Endothelial cell of umbilical vein (primary cell): ENCODE measurements around the gene MPST. TPM values are rescaled to one million over a fixed set of nuclear protein-coding genes. Genes with fewer than 3 reads are reported as not detected.

Source experiments
- BruUV-seq: library from RNA; stranded (reverse); fragments of 400-500 nt; replicated peaks from 2 replicates; lab custom pipeline; 2021; lab: Mats Ljungman, UMichigan
- CTCF ChIA-PET: fragments of 300-600, 350-600 bp; sonication (Branson Sonifier 250); formaldehyde crosslinking; loops from one replicate; lab custom pipeline; 2021; ENCODE audit warnings: antibody characterized with exemption, inconsistent platforms; lab: Charles Lee
- POLR2A ChIA-PET: fragments of 300-600, 350-600 bp; sonication (Branson Sonifier 250); formaldehyde crosslinking; loops from one replicate; lab custom pipeline; 2021; ENCODE audit warnings: antibody characterized with exemption, inconsistent platforms; lab: Charles Lee
- DNase-seq: peaks from one replicate; pipeline ENCODE4 v3.0.0-alpha.2; 2011; ENCODE audit warnings: low read depth, low spot score
- FAIRE-seq: peaks from 2 replicates; lab custom pipeline; 2011; peaks lifted over from hg19 to GRCh38; lab: Jason Lieb, UNC
- H2AFZ ChIP-seq: 2 replicates; pipeline ENCODE4 v1.6.0; 2012; ENCODE audit warnings: low read depth, low read length, control low read depth, inconsistent platforms
- H3K27ac ChIP-seq: 2 replicates; pipeline ENCODE4 v1.5.1; 2011; ENCODE audit warnings: low read depth, mild to moderate bottlenecking, control low read depth, low read length, moderate library complexity; ENCODE audit not compliant: insufficient read depth
- H3K27me3 ChIP-seq, 2 experiments: 2 replicates each; pipeline versions ENCODE4 v1.6.0 to v1.6.1; 2011; ENCODE audit warnings: low read length in 2 of 2, mixed read lengths in 1 of 2; ENCODE audit not compliant: control insufficient read depth in 2 of 2, insufficient read depth in 2 of 2
- H3K36me3 ChIP-seq, 2 experiments: 2 replicates in 1 of 2; 3 replicates in 1 of 2; pipeline ENCODE4 v1.5.1; 2011; ENCODE audit warnings: low read length in 2 of 2, mild to moderate bottlenecking in 1 of 2, moderate library complexity in 1 of 2; ENCODE audit not compliant: control insufficient read depth in 2 of 2, insufficient read depth in 2 of 2; ENCODE audit errors: extremely low read depth in 1 of 2
- H3K4me1 ChIP-seq: 3 replicates; pipeline ENCODE4 v1.5.1; 2011; ENCODE audit warnings: mild to moderate bottlenecking, low read length; ENCODE audit not compliant: control insufficient read depth, insufficient read depth; ENCODE audit errors: extremely low read depth
- H3K4me2 ChIP-seq: 2 replicates; pipeline ENCODE4 v1.6.1; 2011; ENCODE audit warnings: low read length, control low read depth, mixed read lengths; ENCODE audit not compliant: insufficient read depth
- H3K4me3 ChIP-seq, 3 experiments: fragments of 200-600 bp in 1 of 3; sonication (generic), shearing (Covaris generic) in 1 of 3; replicated peaks in 1 of 3; 2 replicates each; pipeline ENCODE4 v1.5.1; 2011 to 2016; ENCODE audit warnings: control low read depth in 3 of 3, low read length in 3 of 3, mild to moderate bottlenecking in 2 of 3, inconsistent platforms in 1 of 3, low read depth in 1 of 3, moderate library complexity in 1 of 3; ENCODE audit not compliant: insufficient read depth in 1 of 3
- H3K79me2 ChIP-seq: 2 replicates; pipeline ENCODE4 v1.6.0; 2012; ENCODE audit warnings: low read length, inconsistent platforms; ENCODE audit not compliant: control insufficient read depth, insufficient read depth
- H3K9ac ChIP-seq: replicated peaks from 2 replicates; pipeline ENCODE3; 2011; ENCODE audit warnings: low read length, control low read depth; ENCODE audit not compliant: insufficient read depth; ENCODE audit errors: extremely low read depth
- H3K9me1 ChIP-seq: replicated peaks from 3 replicates; pipeline ENCODE4 v1.6.0; 2011; ENCODE audit warnings: mild to moderate bottlenecking, low read length; ENCODE audit not compliant: control insufficient read depth, insufficient read depth; ENCODE audit errors: extremely low read depth
- H3K9me3 ChIP-seq: replicated peaks from 2 replicates; pipeline ENCODE4 v1.5.1; 2012; ENCODE audit warnings: low read length, inconsistent platforms; ENCODE audit not compliant: control insufficient read depth, insufficient read depth
- H4K20me1 ChIP-seq: replicated peaks from 2 replicates; pipeline ENCODE3; 2011; ENCODE audit warnings: mild to moderate bottlenecking, low read length; ENCODE audit not compliant: control insufficient read depth, insufficient read depth; ENCODE audit errors: extremely low read depth
- EZH2 ChIP-seq: IDR thresholded peaks from 2 replicates; pipeline ENCODE4 v1.6.1; 2012; ENCODE audit warnings: borderline replicate concordance, low read depth, mild to moderate bottlenecking, moderate library complexity, low read length, inconsistent platforms; ENCODE audit not compliant: severe bottlenecking
- FOS ChIP-seq: IDR thresholded peaks from 2 replicates; pipeline ENCODE4 v1.6.1; 2011; ENCODE audit warnings: mild to moderate bottlenecking, low read length, moderate library complexity, borderline replicate concordance; ENCODE audit not compliant: insufficient read depth
- GATA2 ChIP-seq: IDR thresholded peaks from 2 replicates; pipeline ENCODE4 v1.7.0; 2011; ENCODE audit warnings: low read depth, mild to moderate bottlenecking, moderate library complexity, mixed read lengths, low read length; ENCODE audit not compliant: insufficient read length, insufficient read depth
- JUN ChIP-seq: IDR thresholded peaks from 2 replicates; pipeline ENCODE4 v1.6.1; 2011; ENCODE audit warnings: borderline replicate concordance, low read depth; ENCODE audit not compliant: insufficient read length, insufficient read depth
- MYC ChIP-seq: IDR thresholded peaks from one replicate; pipeline ENCODE4 v1.6.1; 2011; ENCODE audit warnings: mild to moderate bottlenecking, low read depth, low read length
- POLR2A ChIP-seq: IDR thresholded peaks from 2 replicates; pipeline ENCODE4 v1.6.1; 2012; ENCODE audit warnings: low read depth, mild to moderate bottlenecking, control low read depth, low read length
- POLR2AphosphoS5 ChIP-seq: IDR thresholded peaks from 2 replicates; pipeline ENCODE4 v1.6.1; 2012; ENCODE audit warnings: low read depth, mild to moderate bottlenecking, control low read depth, low read length, moderate library complexity; ENCODE audit not compliant: insufficient read depth
- dilution Hi-C: fragments of 300-500 bp; cut with MboI; formaldehyde crosslinking; loops from one replicate; pipeline ENCODE4 v1.15.0; 2019; ENCODE audit warnings: low sequenced_read_pairs; ENCODE audit not compliant: extremely low pct_ligation_motif_present
- intact Hi-C: fragments of 100-400 bp; cut with micrococcal nuclease; formaldehyde crosslinking; loops from one replicate; pipeline ENCODE4 v1.10.0; 2022
- polyA plus RNA-seq, 4 experiments: library from polyadenylated mRNA; depleted of rRNA in 3 of 4; stranded (reverse) in 3 of 4; unstranded in 1 of 4; fragments of >200 nt; gene quantifications; 2 replicates each; pipeline versions ENCODE4 v1.2.1 to v1.2.3, GENCODE V29; 2011 to 2012; ENCODE audit warnings: missing spikeins in 1 of 4
- total RNA-seq: library from RNA; stranded (reverse); gene quantifications from 2 replicates; pipeline ENCODE4 v1.2.3, GENCODE V29; 2021
- TF ChIP-seq, protein P1 (sequence below), 2 donors: IDR thresholded peaks; 1 replicate in 1 of 2; 2 replicates in 1 of 2; pipeline ENCODE4 v1.5.1; 2011; ENCODE audit warnings: low read length in 2 of 2, mild to moderate bottlenecking in 2 of 2, moderate library complexity in 2 of 2, control low read depth in 1 of 2, inconsistent platforms in 1 of 2, low read depth in 1 of 2; ENCODE audit not compliant: insufficient read depth in 1 of 2; ENCODE audit errors: extremely low read depth in 1 of 2
- TF ChIP-seq, protein P2 (sequence below): IDR thresholded peaks from 2 replicates; pipeline ENCODE4 v1.6.1; 2011; ENCODE audit not compliant: insufficient read depth, insufficient read length

The MPST gene
- total and polyA plus RNA-seq, 2 donors (not counting 3 experiments of a cell fraction or from before 2014, with no cell fraction given), result 93.2 to 124 TPM

DNA sequence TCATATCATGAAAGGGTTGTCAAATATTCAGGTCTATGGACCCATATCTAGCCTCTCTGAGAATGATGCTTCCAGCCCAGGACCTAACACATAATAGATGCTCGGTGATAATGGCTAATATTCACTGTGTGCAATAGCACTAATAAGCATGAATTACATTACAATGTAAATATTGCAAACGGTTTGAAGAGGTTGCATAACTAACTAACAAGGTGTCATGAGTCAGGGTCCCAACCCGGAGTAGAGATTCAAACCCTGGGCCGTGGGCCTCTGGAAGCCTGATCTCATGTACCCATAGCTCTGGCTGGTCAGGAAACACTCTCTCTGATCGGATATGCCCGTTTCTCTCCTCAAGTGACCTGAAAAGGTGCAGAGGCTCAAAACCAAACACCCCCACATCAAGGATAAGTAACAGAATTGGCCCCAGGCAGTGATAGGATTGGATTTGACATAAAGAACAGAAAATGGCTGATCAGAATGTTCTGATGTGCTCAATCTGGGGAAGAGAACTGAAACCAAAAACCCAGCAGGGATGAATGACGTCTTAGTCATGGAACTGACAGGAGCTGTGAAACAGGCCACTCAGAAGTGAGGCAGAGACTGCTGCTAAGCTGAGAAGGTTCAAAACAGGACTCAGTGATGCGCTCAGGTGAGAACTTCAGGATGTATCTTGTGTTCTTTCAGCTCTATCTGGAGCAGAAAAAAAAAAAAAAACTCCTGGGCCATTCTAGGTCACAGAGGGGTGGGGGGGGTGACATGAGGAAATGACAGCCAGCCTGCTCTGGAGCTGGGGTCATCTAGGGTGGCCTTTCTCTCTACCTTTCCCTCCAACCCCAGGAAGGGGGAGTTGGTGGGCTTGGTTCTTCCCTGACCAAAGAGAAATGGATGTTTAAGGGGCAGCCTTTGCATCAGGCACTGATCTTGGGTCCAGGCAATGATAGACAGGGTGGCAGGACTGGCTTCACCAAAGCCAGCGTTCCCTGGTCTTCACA is 25.4 kb downstream of the MPST start:
- Histone ChIP-seq H3K4me3 (no peak overlapping the region), H3K9me3 (no peaks in the 10 kb centered on the region), H3K4me1 (peaks cover 16% of the 10 kb centered on the region), H3K9me1 (no peaks in the 10 kb centered on the region), H4K20me1 (no peaks in the 10 kb centered on the region), H3K27me3 (no peaks in the 10 kb centered on the region), H3K9ac (no peak overlapping the region), H3K27ac (no peak overlapping the region), H3K79me2 (no peaks in the 10 kb centered on the region), H2AFZ (no peak overlapping the region), H3K36me3 (no peaks in the 10 kb centered on the region), H3K4me2 (no peak overlapping the region)
- DNase-seq (no peak), FAIRE-seq (no peak)
- TF ChIP-seq POLR2AphosphoS5 (no peak), MYC (no peak), FOS (no peak), GATA2 (no peak), POLR2A (no peak), EZH2 (no peak), JUN (no peak)
- TF ChIP-seq, protein P1, sequence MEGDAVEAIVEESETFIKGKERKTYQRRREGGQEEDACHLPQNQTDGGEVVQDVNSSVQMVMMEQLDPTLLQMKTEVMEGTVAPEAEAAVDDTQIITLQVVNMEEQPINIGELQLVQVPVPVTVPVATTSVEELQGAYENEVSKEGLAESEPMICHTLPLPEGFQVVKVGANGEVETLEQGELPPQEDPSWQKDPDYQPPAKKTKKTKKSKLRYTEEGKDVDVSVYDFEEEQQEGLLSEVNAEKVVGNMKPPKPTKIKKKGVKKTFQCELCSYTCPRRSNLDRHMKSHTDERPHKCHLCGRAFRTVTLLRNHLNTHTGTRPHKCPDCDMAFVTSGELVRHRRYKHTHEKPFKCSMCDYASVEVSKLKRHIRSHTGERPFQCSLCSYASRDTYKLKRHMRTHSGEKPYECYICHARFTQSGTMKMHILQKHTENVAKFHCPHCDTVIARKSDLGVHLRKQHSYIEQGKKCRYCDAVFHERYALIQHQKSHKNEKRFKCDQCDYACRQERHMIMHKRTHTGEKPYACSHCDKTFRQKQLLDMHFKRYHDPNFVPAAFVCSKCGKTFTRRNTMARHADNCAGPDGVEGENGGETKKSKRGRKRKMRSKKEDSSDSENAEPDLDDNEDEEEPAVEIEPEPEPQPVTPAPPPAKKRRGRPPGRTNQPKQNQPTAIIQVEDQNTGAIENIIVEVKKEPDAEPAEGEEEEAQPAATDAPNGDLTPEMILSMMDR (IDR thresholded peaks at IDR 0.05; ENCODE audit: extremely low read depth in 1 of 2, insufficient read depth in 1 of 2, low read depth in 1 of 2, low read length in 2 of 2), result no peak
- TF ChIP-seq, protein P2, sequence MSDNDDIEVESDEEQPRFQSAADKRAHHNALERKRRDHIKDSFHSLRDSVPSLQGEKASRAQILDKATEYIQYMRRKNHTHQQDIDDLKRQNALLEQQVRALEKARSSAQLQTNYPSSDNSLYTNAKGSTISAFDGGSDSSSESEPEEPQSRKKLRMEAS, result no peak
- no TSS peak for BruUV-seq
- intact Hi-C loops (loop anchor here (1.0 to 2.0 kb wide), 3 partner anchors 59 to 262 kb away; no protein-coding TSS in a partner anchor), dilution Hi-C loops (no loop called here)
- POLR2A ChIA-PET, result interaction anchor here (0.6 kb wide), 1 partner anchor 87 kb away, joined by 3 read pairs; no protein-coding TSS in a partner anchor
- CTCF ChIA-PET, result interaction anchor here (0.6 to 3.0 kb wide), 10 partner anchors 12 to 305 kb away, joined by 3 to 38 read pairs (median 6); partner anchors contain the start of genes MPST and TST
